Lower lobe of right lung (tissue), 2 donors: ENCODE results near the gene HS6ST3. TPM values are rescaled to one million over a fixed set of nuclear protein-coding genes. Genes with fewer than 3 reads are reported as not detected.

Experiments
- ATAC-seq, 2 donors: fragments of 200-7000 bp; cut with Tn5 transposase; one replicate each; pipeline ENCODE4 v1.9.1; 2020 to 2022; ENCODE audit warnings: mild to moderate bottlenecking in 2 of 2, moderate library complexity in 2 of 2
- DNase-seq: peaks from one replicate; pipeline ENCODE4 v3.0.0-alpha.2; 2020
- H3K27ac ChIP-seq: fragments of 200-600 bp; one replicate; pipeline ENCODE4 v1.8.0; 2022
- H3K27me3 ChIP-seq: fragments of 200-600 bp; one replicate; pipeline ENCODE4 v1.8.0; 2022; ENCODE audit warnings: low read depth
- H3K36me3 ChIP-seq: fragments of 200-600 bp; one replicate; pipeline ENCODE4 v1.8.0; 2022; ENCODE audit warnings: mild to moderate bottlenecking
- H3K4me1 ChIP-seq: fragments of 200-600 bp; one replicate; pipeline ENCODE4 v1.8.0; 2022
- H3K4me3 ChIP-seq: fragments of 200-600 bp; one replicate; pipeline ENCODE4 v1.8.0; 2022; ENCODE audit warnings: mild to moderate bottlenecking
- H3K9me3 ChIP-seq: fragments of 200-600 bp; one replicate; pipeline ENCODE4 v1.8.0; 2022
- intact Hi-C: fragments of 100-400 bp; cut with DNase I; formaldehyde crosslinking; loops from one replicate; pipeline ENCODE4 v1.11.0; 2022
- total RNA-seq: library from RNA; stranded (reverse); fragmentation: NEBNext Ultra II Directional; extraction: Animal tissue kit (Norgen Biotek cat#: 25700); gene quantifications from one replicate; pipeline ENCODE4 v1.2.1, GENCODE V29; 2021
- TF ChIP-seq, protein P1 (sequence below): fragments of 200-600 bp; IDR thresholded peaks from one replicate; pipeline ENCODE4 v1.8.0; 2022; ENCODE audit warnings: antibody characterized with exemption, mild to moderate bottlenecking
- donor health status: DM: no; HTN: yes; CAD: no; lungs with severe emphysema.

HS6ST3 gene
- total RNA-seq, 1 donor from 2014 or later: 0.06 TPM

DNA sequence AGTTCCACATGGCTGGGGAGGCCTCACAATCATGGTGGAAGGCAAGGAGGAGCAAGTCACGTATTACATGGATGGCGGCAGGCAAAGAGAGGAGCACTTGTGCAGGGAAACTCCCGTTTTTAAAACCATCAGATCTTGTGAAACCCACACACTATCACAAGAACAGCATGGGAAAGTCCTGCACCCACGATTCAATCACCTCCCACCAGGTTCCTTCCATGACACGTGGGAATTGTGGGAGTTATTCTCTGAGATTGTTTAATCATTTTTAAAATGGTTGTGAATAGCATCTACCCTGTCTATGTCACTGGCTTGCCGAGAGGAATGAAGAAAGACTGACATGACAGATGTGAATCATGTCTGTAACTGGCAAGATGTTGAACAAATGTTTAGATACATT is 301.7 kb downstream of the HS6ST3 start:
- Histone ChIP-seq H3K27me3 (no peaks in the 10 kb centered on the region), H3K9me3 (no peaks in the 10 kb centered on the region), H3K36me3 (no peaks in the 10 kb centered on the region), H3K4me1 (no peaks in the 10 kb centered on the region), H3K4me3 (no peak overlapping the region), H3K27ac (no peak overlapping the region)
- TF ChIP-seq, protein P1, sequence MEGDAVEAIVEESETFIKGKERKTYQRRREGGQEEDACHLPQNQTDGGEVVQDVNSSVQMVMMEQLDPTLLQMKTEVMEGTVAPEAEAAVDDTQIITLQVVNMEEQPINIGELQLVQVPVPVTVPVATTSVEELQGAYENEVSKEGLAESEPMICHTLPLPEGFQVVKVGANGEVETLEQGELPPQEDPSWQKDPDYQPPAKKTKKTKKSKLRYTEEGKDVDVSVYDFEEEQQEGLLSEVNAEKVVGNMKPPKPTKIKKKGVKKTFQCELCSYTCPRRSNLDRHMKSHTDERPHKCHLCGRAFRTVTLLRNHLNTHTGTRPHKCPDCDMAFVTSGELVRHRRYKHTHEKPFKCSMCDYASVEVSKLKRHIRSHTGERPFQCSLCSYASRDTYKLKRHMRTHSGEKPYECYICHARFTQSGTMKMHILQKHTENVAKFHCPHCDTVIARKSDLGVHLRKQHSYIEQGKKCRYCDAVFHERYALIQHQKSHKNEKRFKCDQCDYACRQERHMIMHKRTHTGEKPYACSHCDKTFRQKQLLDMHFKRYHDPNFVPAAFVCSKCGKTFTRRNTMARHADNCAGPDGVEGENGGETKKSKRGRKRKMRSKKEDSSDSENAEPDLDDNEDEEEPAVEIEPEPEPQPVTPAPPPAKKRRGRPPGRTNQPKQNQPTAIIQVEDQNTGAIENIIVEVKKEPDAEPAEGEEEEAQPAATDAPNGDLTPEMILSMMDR: no peak
- intact Hi-C loops: no loop called here
- ATAC-seq (no peak), DNase-seq (no peak)

DNA sequence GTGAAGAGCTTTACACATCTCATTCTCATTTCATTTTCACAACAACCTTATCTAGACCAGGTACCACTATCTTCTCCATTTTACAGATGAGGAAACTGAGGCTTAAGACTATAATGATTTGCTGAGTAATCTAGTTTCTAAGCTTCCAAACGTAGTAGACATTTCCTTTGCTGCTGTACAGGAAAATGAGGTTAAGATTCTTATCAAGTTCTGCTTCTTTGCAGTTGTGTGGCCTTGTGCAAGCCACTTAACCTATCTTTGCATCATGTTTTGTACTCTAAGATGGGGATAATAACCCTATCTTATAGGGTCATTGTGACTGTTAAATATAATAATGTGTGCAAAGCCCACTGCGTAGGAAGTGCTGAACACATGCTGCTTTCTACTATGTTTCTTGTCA is 307.9 kb downstream of the HS6ST3 start:
- Histone ChIP-seq H3K4me1 (no peaks in the 10 kb centered on the region), H3K4me3 (no peak overlapping the region), H3K27ac (no peak overlapping the region), H3K27me3 (no peaks in the 10 kb centered on the region), H3K9me3 (no peaks in the 10 kb centered on the region), H3K36me3 (no peaks in the 10 kb centered on the region)
- no peak for DNase-seq
- ATAC-seq: no peak
- TF ChIP-seq, protein P1: no peak
- intact Hi-C loops: no loop called here

DNA sequence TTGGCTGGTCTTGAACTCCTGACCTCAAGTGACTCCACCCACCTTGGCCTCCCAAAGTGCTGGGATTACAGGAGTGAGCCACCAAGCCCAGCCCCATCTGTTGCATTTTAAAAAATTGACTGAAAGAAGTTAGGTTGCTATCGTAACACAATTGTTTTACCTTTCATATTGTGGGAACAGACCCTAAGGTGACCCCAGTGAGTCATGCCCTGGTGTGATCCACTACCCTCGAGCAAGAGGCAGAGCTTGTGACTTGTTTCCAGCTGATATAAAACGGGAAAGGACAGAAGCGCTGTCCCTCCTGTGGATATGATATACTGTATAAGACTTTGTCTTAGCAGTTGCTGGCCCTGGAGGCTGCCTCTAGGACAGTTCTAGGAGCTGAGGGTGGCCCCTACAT is 308.6 kb downstream of the HS6ST3 start:
- intact Hi-C loops: no loop called here
- Histone ChIP-seq H3K36me3 (no peaks in the 10 kb centered on the region), H3K4me1 (no peaks in the 10 kb centered on the region), H3K9me3 (no peaks in the 10 kb centered on the region), H3K27me3 (no peaks in the 10 kb centered on the region), H3K27ac (no peak overlapping the region), H3K4me3 (no peak overlapping the region)
- DNase-seq (no peak), ATAC-seq (no peak)
- TF ChIP-seq, protein P1: no peak

DNA sequence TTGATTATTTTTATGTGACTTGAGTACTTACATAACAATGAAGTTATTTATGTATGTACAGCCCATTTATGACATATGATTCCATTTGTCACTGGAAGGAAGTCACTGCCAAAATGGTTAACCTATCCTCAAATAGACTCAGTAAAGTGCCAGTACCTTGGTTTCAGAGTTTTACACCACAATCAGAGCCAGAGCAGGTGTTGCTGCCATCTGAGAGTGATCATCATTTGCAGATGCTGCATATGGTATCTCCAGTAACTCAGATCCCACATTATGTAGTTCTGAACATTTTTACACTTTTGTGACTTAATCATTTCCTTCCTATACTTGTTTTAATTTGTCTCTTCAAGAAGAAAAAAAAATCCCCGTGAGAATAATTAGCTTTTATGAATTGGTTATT is 313.3 kb downstream of the HS6ST3 start:
- no peak overlapping the region for H3K4me3 ChIP-seq
- intact Hi-C loops: no loop called here

DNA sequence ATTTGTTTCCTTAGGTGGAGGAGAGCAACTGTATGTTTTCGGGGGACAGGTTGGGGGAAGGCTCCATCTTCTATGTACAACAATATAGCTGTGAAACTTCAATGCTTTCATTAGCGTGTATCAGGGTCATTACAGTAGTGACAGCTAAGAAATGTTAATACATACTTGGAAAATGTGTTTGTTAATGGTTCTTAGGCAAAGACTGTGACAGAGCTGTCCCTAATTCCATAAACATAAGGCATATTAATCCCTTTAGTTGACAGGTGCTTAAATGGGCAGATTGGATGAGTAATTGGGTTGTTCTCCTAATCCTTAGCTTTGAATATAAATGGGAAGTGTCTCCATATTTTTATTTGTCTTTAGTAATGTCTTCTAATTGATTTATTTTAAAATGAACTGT is 313.7 kb downstream of the HS6ST3 start:
- H3K27ac ChIP-seq: no peak overlapping the region
- H3K9me3 ChIP-seq: no peaks in the 10 kb centered on the region
- no peak overlapping the region for H3K4me3 ChIP-seq
- TF ChIP-seq, protein P1: no peak
- H3K4me1 ChIP-seq: no peaks in the 10 kb centered on the region
- ATAC-seq: no peak
- no peaks in the 10 kb centered on the region for H3K36me3 ChIP-seq
- no peaks in the 10 kb centered on the region for H3K27me3 ChIP-seq
- no peak for DNase-seq
- intact Hi-C loops: no loop called here

More for the DNA sequence above, 313.3 kb downstream of the HS6ST3 start:
- TF ChIP-seq, protein P1: no peak
- no peak for DNase-seq
- no peaks in the 10 kb centered on the region for H3K27me3 ChIP-seq
- no peak overlapping the region for H3K27ac ChIP-seq
- ATAC-seq: no peak
- no peaks in the 10 kb centered on the region for H3K4me1 ChIP-seq
- no peaks in the 10 kb centered on the region for H3K36me3 ChIP-seq
- H3K9me3 ChIP-seq: no peaks in the 10 kb centered on the region
